MCF 10A (cell line): ENCODE data around the gene NPB. TPM values are rescaled to one million over a fixed set of nuclear protein-coding genes. Genes with fewer than 3 reads are reported as not detected.

ENCODE experiments used
- BruUV-seq: library from RNA; stranded (reverse); fragments of 400-500 nt; replicated peaks from 2 replicates; lab custom pipeline; 2021; lab: Mats Ljungman, UMichigan
- CTCF ChIA-PET: fragments of 300-600 bp; sonication (Branson Sonifier 250); formaldehyde crosslinking; extraction: SDS; loops from one replicate; lab custom pipeline; 2021; ENCODE audit warnings: antibody characterized with exemption, inconsistent platforms; lab: Yijun Ruan, JAX
- POLR2A ChIA-PET: fragments of 300-600, 350-650 bp; sonication (Branson Sonifier 250); formaldehyde crosslinking; extraction: SDS; loops from one replicate; lab custom pipeline; 2020; ENCODE audit warnings: antibody characterized with exemption, inconsistent platforms; lab: Yijun Ruan, JAX
- DNase-seq: peaks from one replicate; pipeline ENCODE4 v3.0.0-alpha.2; 2018; ENCODE audit not compliant: unreplicated experiment
- H3K27ac Mint-ChIP-seq: one replicate; pipeline ENCODE4 v1.8.0; 2022; ENCODE audit warnings: mild to moderate bottlenecking, low read depth, mixed read lengths; ENCODE audit not compliant: unreplicated experiment
- H3K27me3 Mint-ChIP-seq: one replicate; pipeline ENCODE4 v1.8.0; 2022; ENCODE audit warnings: mixed read lengths; ENCODE audit not compliant: insufficient read depth, unreplicated experiment
- H3K36me3 Mint-ChIP-seq: one replicate; pipeline ENCODE4 v1.8.0; 2022; ENCODE audit warnings: mild to moderate bottlenecking, moderate library complexity, mixed read lengths; ENCODE audit not compliant: insufficient read depth, unreplicated experiment
- H3K4me1 Mint-ChIP-seq: one replicate; pipeline ENCODE4 v1.8.0; 2022; ENCODE audit warnings: mixed read lengths; ENCODE audit not compliant: insufficient read depth, unreplicated experiment
- H3K4me3 Mint-ChIP-seq: one replicate; pipeline ENCODE4 v1.8.0; 2022; ENCODE audit warnings: mild to moderate bottlenecking, moderate library complexity, mixed read lengths; ENCODE audit not compliant: unreplicated experiment
- H3K9me3 Mint-ChIP-seq: one replicate; pipeline ENCODE4 v1.8.0; 2022; ENCODE audit warnings: mixed read lengths; ENCODE audit not compliant: unreplicated experiment
- CTCF ChIP-seq: fragments of 200-600 bp; IDR thresholded peaks from one replicate; pipeline ENCODE4 v1.8.0; 2022; ENCODE audit warnings: antibody characterized with exemption, mild to moderate bottlenecking; ENCODE audit not compliant: unreplicated experiment
- intact Hi-C: fragments of 100-400 bp; cut with micrococcal nuclease; formaldehyde crosslinking; loops from 2 replicates; pipeline ENCODE4 v1.14.1; 2022
- total RNA-seq: library from RNA; stranded (reverse); gene quantifications from 2 replicates; pipeline ENCODE4 v1.2.3, GENCODE V29; 2022

The NPB gene
- total RNA-seq, 1 experiment from 2014 or later = 0.28 TPM

- no TSS peak for BruUV-seq
- CTCF ChIA-PET = no interaction called here
- intact Hi-C loops = no loop called here
- no peak for TF ChIP-seq CTCF
- peaks cover 67% of the 10 kb centered on the region for H3K36me3 Mint-ChIP-seq
- H3K27me3 Mint-ChIP-seq = no peaks in the 10 kb centered on the region
- H3K4me1 Mint-ChIP-seq = peaks cover 26% of the 10 kb centered on the region
- DNase-seq = no peak
- POLR2A ChIA-PET = no interaction called here
- H3K27ac Mint-ChIP-seq = no peak overlapping the region
- no peaks in the 10 kb centered on the region for H3K9me3 Mint-ChIP-seq
- no peak overlapping the region for H3K4me3 Mint-ChIP-seq
Measured at GRCh38 chr17:81888105-81888987, 13.7 kb upstream of the NPB start.

GRCh38 chr17:81888988-81889595 lies 12.9 kb upstream of the NPB start:
- ChIA-PET CTCF (no interaction called here), POLR2A (interaction anchor here (0.7 to 2.1 kb wide), 2 partner anchors 17 to 260 kb away, joined by 3 to 9 read pairs; no protein-coding TSS in a partner anchor)
- Mint-ChIP-seq H3K27me3 (no peaks in the 10 kb centered on the region), H3K36me3 (peaks cover 69% of the 10 kb centered on the region), H3K9me3 (no peaks in the 10 kb centered on the region), H3K4me3 (peak overlapping the region; percentile 91), H3K4me1 (peaks cover 26% of the 10 kb centered on the region), H3K27ac (no peak overlapping the region)
- intact Hi-C loops = no loop called here
- no TSS peak for BruUV-seq
- no peak for TF ChIP-seq CTCF
- no peak for DNase-seq

- BruUV-seq = no TSS peak
- ChIA-PET POLR2A (interaction anchor here (0.7 to 2.1 kb wide), 3 partner anchors 17 to 261 kb away, joined by 3 to 9 read pairs (median 8); no protein-coding TSS in a partner anchor), CTCF (no interaction called here)
- Mint-ChIP-seq H3K4me3 (peak overlapping the region; percentile 91), H3K4me1 (peaks cover 26% of the 10 kb centered on the region), H3K27ac (peak overlapping the region; percentile 96), H3K36me3 (peaks cover 69% of the 10 kb centered on the region), H3K9me3 (no peaks in the 10 kb centered on the region), H3K27me3 (no peaks in the 10 kb centered on the region)
- TF ChIP-seq CTCF = no peak
- DNase-seq = no peak
- intact Hi-C loops = no loop called here
Measured at GRCh38 chr17:81889602-81890001, 12.4 kb upstream of the NPB start.
